ENCODE results near the gene MAP2K6. TPM values are rescaled to one million over a fixed set of nuclear protein-coding genes. Genes with fewer than 3 reads are reported as not detected.

MAP2K6 gene
- polyA plus RNA-seq, 1 of the 3 experiments (the other 2 are of a cell fraction) = 6.7 TPM

- 82% methylated on average over 6 of the region's 6 CpGs for WGBS (ENCODE audit: low lambda C conversion rate)
Observed at GRCh38 chr17:69477204-69477902, 62.9 kb downstream of the MAP2K6 start.

More at GRCh38 chr17:69477204-69477902, 62.9 kb downstream of the MAP2K6 start:
- Histone ChIP-seq H3K9ac (no peak overlapping the region), H3K4me2 (no peak overlapping the region), H3F3A (replicated peaks; ENCODE audit: insufficient read depth) (no peaks in the 10 kb centered on the region), H3K27me3 (ENCODE audit: insufficient read depth) (no peaks in the 10 kb centered on the region), H3K27ac (ENCODE audit: low read depth in 2 of 2, low read length in 1 of 2) (no peak overlapping the region), H3K4me1 (ENCODE audit: control insufficient read depth in 1 of 2, insufficient read depth in 2 of 2, low read depth in 1 of 2, low read length in 1 of 2) (0 out of 4 replicates have a peak, but pooled peaks cover 0 to 3% of the 10 kb centered on the region in 2 experiments), H3K9me2 (no peaks in the 10 kb centered on the region), H3K36me3 (replicated peaks in 1 of 2; ENCODE audit: control insufficient read depth in 1 of 2, insufficient read depth in 2 of 2, low read length in 1 of 2) (no peaks in the 10 kb centered on the region), H3K9me3 (no peaks in the 10 kb centered on the region), H3K4me3 (ENCODE audit: low read depth in 2 of 2, low read length in 1 of 2) (no peak overlapping the region), H4K20me1 (ENCODE audit: insufficient read depth) (no peaks in the 10 kb centered on the region), H3K79me2 (ENCODE audit: insufficient read depth) (no peaks in the 10 kb centered on the region), H2AFZ (ENCODE audit: low read depth) (no peak overlapping the region)
- CTCF ChIA-PET = interaction anchor here (1.6 to 3.6 kb wide), 2 partner anchors 26 to 49 kb away, joined by 4 to 17 read pairs; no protein-coding TSS in a partner anchor
- POLR2A ChIA-PET = no interaction called here
- DNase-seq = no peak
- TF ChIP-seq USF2 (IDR thresholded peaks at IDR 0.05; ENCODE audit: borderline replicate concordance, low read depth, low read length) = no peak
- TF ChIP-seq POLR2AphosphoS5 (IDR thresholded peaks at IDR 0.05; ENCODE audit: low read depth, low read length) = no peak
- TF ChIP-seq YY1 (IDR thresholded peaks at IDR 0.05; ENCODE audit: low read depth) = no peak
- TF ChIP-seq EZH2phosphoT487 (IDR thresholded peaks at IDR 0.05; ENCODE audit: borderline replicate concordance, low read depth) = no peak
- TF ChIP-seq TAF1 (IDR thresholded peaks at IDR 0.05; ENCODE audit: borderline replicate concordance, low read depth, low read length) = no peak
- no peak for TF ChIP-seq MEF2A (IDR thresholded peaks at IDR 0.05; ENCODE audit: borderline replicate concordance, low read depth)
- TF ChIP-seq FOSL2 (IDR thresholded peaks at IDR 0.05; ENCODE audit: borderline replicate concordance, low read depth) = no peak
- no peak for TF ChIP-seq FOXM1 (IDR thresholded peaks at IDR 0.05; ENCODE audit: low read depth)
- TF ChIP-seq GABPA (IDR thresholded peaks at IDR 0.05; ENCODE audit: low read depth) = no peak
- TF ChIP-seq, protein P1, sequence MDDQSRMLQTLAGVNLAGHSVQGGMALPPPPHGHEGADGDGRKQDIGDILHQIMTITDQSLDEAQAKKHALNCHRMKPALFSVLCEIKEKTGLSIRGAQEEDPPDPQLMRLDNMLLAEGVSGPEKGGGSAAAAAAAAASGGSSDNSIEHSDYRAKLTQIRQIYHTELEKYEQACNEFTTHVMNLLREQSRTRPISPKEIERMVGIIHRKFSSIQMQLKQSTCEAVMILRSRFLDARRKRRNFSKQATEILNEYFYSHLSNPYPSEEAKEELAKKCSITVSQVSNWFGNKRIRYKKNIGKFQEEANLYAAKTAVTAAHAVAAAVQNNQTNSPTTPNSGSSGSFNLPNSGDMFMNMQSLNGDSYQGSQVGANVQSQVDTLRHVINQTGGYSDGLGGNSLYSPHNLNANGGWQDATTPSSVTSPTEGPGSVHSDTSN (IDR thresholded peaks at IDR 0.05) = no peak
- no peak for TF ChIP-seq SIN3A (IDR thresholded peaks at IDR 0.05; ENCODE audit: borderline replicate concordance, low read depth, low read length)
- no peak for TF ChIP-seq MXI1 (IDR thresholded peaks at IDR 0.05; ENCODE audit: low read depth, low read length)
- no peak for TF ChIP-seq RAD21 (IDR thresholded peaks at IDR 0.05; ENCODE audit: low read length)
- no peak for TF ChIP-seq RCOR1 (IDR thresholded peaks at IDR 0.05; ENCODE audit: low read length)
- TF ChIP-seq TCF12 (IDR thresholded peaks at IDR 0.05) = no peak
- TF ChIP-seq SMC3 (IDR thresholded peaks at IDR 0.05; ENCODE audit: low read depth, low read length) = no peak
- TF ChIP-seq ELF1 (IDR thresholded peaks at IDR 0.05) = no peak
- TF ChIP-seq EP300 (IDR thresholded peaks at IDR 0.05; ENCODE audit: borderline replicate concordance in 1 of 2, low read depth in 1 of 2, low read length in 1 of 2) = no peak
- no peak for TF ChIP-seq IRF3 (IDR thresholded peaks at IDR 0.05; ENCODE audit: low read depth, low read length)
- TF ChIP-seq, protein P2, sequence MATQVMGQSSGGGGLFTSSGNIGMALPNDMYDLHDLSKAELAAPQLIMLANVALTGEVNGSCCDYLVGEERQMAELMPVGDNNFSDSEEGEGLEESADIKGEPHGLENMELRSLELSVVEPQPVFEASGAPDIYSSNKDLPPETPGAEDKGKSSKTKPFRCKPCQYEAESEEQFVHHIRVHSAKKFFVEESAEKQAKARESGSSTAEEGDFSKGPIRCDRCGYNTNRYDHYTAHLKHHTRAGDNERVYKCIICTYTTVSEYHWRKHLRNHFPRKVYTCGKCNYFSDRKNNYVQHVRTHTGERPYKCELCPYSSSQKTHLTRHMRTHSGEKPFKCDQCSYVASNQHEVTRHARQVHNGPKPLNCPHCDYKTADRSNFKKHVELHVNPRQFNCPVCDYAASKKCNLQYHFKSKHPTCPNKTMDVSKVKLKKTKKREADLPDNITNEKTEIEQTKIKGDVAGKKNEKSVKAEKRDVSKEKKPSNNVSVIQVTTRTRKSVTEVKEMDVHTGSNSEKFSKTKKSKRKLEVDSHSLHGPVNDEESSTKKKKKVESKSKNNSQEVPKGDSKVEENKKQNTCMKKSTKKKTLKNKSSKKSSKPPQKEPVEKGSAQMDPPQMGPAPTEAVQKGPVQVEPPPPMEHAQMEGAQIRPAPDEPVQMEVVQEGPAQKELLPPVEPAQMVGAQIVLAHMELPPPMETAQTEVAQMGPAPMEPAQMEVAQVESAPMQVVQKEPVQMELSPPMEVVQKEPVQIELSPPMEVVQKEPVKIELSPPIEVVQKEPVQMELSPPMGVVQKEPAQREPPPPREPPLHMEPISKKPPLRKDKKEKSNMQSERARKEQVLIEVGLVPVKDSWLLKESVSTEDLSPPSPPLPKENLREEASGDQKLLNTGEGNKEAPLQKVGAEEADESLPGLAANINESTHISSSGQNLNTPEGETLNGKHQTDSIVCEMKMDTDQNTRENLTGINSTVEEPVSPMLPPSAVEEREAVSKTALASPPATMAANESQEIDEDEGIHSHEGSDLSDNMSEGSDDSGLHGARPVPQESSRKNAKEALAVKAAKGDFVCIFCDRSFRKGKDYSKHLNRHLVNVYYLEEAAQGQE (IDR thresholded peaks at IDR 0.05; ENCODE audit: low read depth, low read length) = no peak
